GM12878 (cell line): Measurements from ENCODE around the gene FBXO21. TPM values are rescaled to one million over a fixed set of nuclear protein-coding genes. Genes with fewer than 3 reads are reported as not detected.

Experiments used
- ATAC-seq: fragments of 200-7000 bp; cut with Tn5 transposase; 3 replicates; pipeline ENCODE4 v1.9.1; 2020; ENCODE audit warnings: mild to moderate bottlenecking, moderate library complexity
- BruUV-seq: library from RNA; stranded (reverse); fragments of 400-500 nt; replicated peaks from 2 replicates; lab custom pipeline; 2021; lab: Mats Ljungman, UMichigan
- CTCF ChIA-PET: fragments of 300-600 bp; sonication (Branson Sonifier 250); formaldehyde crosslinking; extraction: SDS; loops from one replicate; lab custom pipeline; 2021; ENCODE audit warnings: inconsistent platforms; lab: Yijun Ruan, JAX
- POLR2A ChIA-PET: fragments of 350-600 bp; formaldehyde crosslinking; extraction: SDS; loops from one replicate; lab custom pipeline; 2021; ENCODE audit warnings: inconsistent platforms; lab: Charles Lee
- RAD21 ChIA-PET: fragments of 300-600 bp; sonication (Branson Sonifier 250); formaldehyde crosslinking; loops from one replicate; lab custom pipeline; 2023; ENCODE audit warnings: antibody characterized with exemption; ENCODE audit not compliant: unreplicated experiment; lab: Charles Lee
- SMC1A ChIA-PET: fragments of 300-600 bp; sonication (Branson Sonifier 250); formaldehyde crosslinking; loops from one replicate; lab custom pipeline; 2023; ENCODE audit not compliant: unreplicated experiment, uncharacterized antibody; lab: Charles Lee
- DNase-seq: peaks from one replicate; pipeline ENCODE4 v3.0.0-alpha.2; 2011; ENCODE audit warnings: low read depth, low spot score
- FAIRE-seq: peaks from 3 replicates; lab custom pipeline; 2011; peaks lifted over from hg19 to GRCh38; lab: Jason Lieb, UNC
- H2AFZ ChIP-seq: 2 replicates; pipeline ENCODE4 v1.6.0; 2011; ENCODE audit warnings: low read depth, low read length, control low read depth; ENCODE audit not compliant: control insufficient read depth
- H3K27ac ChIP-seq: 2 replicates; pipeline ENCODE4 v1.5.1; 2011; ENCODE audit warnings: control low read depth; ENCODE audit not compliant: control insufficient read depth, insufficient read depth
- H3K27me3 ChIP-seq, 2 experiments: replicated peaks in 1 of 2; 2 replicates each; pipeline versions ENCODE4 v1.6.0 to v1.6.1; 2011; ENCODE audit warnings: low read length in 1 of 2; ENCODE audit not compliant: control insufficient read depth in 2 of 2, insufficient read depth in 2 of 2
- H3K36me3 ChIP-seq, 2 experiments: 2 replicates each; pipeline ENCODE4 v1.5.1; 2011; ENCODE audit warnings: low read length in 1 of 2; ENCODE audit not compliant: control insufficient read depth in 2 of 2, insufficient read depth in 2 of 2
- H3K4me1 ChIP-seq: 2 replicates; pipeline ENCODE4 v1.6.1; 2011; ENCODE audit warnings: mild to moderate bottlenecking, low read length, moderate library complexity, mixed read lengths; ENCODE audit not compliant: control insufficient read depth, insufficient read depth
- H3K4me2 ChIP-seq: 2 replicates; pipeline ENCODE4 v1.6.0; 2011; ENCODE audit warnings: control low read depth; ENCODE audit not compliant: control insufficient read depth, insufficient read depth
- H3K4me3 ChIP-seq: fragments of 200-600 bp; sonication (generic); 2 replicates; pipeline ENCODE4 v1.5.1; 2016
- H3K79me2 ChIP-seq: 2 replicates; pipeline ENCODE4 v1.6.0; 2011; ENCODE audit warnings: low read length; ENCODE audit not compliant: control insufficient read depth, insufficient read depth
- H3K9ac ChIP-seq: 2 replicates; pipeline ENCODE4 v1.8.0; 2011; ENCODE audit warnings: low read length, control low read depth, mixed read lengths; ENCODE audit not compliant: control insufficient read depth, insufficient read depth
- H3K9me3 ChIP-seq: replicated peaks from 3 replicates; pipeline ENCODE4 v1.5.1; 2011; ENCODE audit warnings: mild to moderate bottlenecking, low read length; ENCODE audit not compliant: control insufficient read depth, insufficient read depth
- H4K20me1 ChIP-seq: 2 replicates; pipeline ENCODE4 v1.6.0; 2011; ENCODE audit not compliant: control insufficient read depth, insufficient read depth
- BHLHE40 ChIP-seq, 2 experiments: fragments of 450-650 bp in 1 of 2; IDR thresholded peaks; 2 replicates each; pipeline ENCODE4 v1.6.1; 2011 to 2017; ENCODE audit warnings: low read depth in 2 of 2, borderline replicate concordance in 1 of 2, improper control_type of control experiment in 1 of 2, low read length in 1 of 2, mild to moderate bottlenecking in 1 of 2
- CREM ChIP-seq: IDR thresholded peaks from 2 replicates; pipeline ENCODE4 v1.6.1; 2014; ENCODE audit warnings: antibody characterized with exemption, low read depth
- DPF2 ChIP-seq: fragments of 450-650 bp; IDR thresholded peaks from 2 replicates; pipeline ENCODE4 v1.6.1; 2017; ENCODE audit warnings: mild to moderate bottlenecking
- NFYB ChIP-seq: IDR thresholded peaks from 2 replicates; pipeline ENCODE4 v1.6.1; 2011; ENCODE audit warnings: low read depth, mild to moderate bottlenecking, low read length, improper control_type of control experiment, moderate library complexity; ENCODE audit not compliant: insufficient read depth
- NR2F1 ChIP-seq: fragments of 450-650 bp; conservative IDR thresholded peaks from 2 replicates; pipeline ENCODE4 v1.6.1; 2017; ENCODE audit warnings: mild to moderate bottlenecking
- POLR2AphosphoS2 ChIP-seq: IDR thresholded peaks from 2 replicates; pipeline ENCODE4 v1.6.1; 2011; ENCODE audit warnings: low read depth, mild to moderate bottlenecking, low read length, improper control_type of control experiment, moderate library complexity
- RB1 ChIP-seq: fragments of 450-650 bp; formaldehyde crosslinking; IDR thresholded peaks from 2 replicates; pipeline ENCODE4 v1.6.1; 2017; ENCODE audit warnings: mild to moderate bottlenecking, borderline replicate concordance
- RUNX3 ChIP-seq: IDR thresholded peaks from 2 replicates; pipeline ENCODE4 v1.6.1; 2012; ENCODE audit warnings: low read length, inconsistent platforms
- SMC3 ChIP-seq: IDR thresholded peaks from 2 replicates; pipeline ENCODE4 v1.6.1; 2011; ENCODE audit warnings: low read length, improper control_type of control experiment, borderline replicate concordance
- TCF3 ChIP-seq: IDR thresholded peaks from 2 replicates; pipeline ENCODE4 v1.6.1; 2012; ENCODE audit warnings: low read depth, mild to moderate bottlenecking, low read length, borderline replicate concordance; ENCODE audit not compliant: insufficient read depth
- YY1 ChIP-seq: IDR thresholded peaks from 2 replicates; pipeline ENCODE4 v1.6.1; 2011; ENCODE audit warnings: low read depth, mild to moderate bottlenecking, low read length
- ZNF217 ChIP-seq: fragments of 450-650 bp; IDR thresholded peaks from 2 replicates; pipeline ENCODE4 v1.6.1; 2017; ENCODE audit warnings: antibody characterized with exemption, mild to moderate bottlenecking
- WGBS: methylation state at CpG from one replicate; pipeline ENCODE4 v1.1.6; 2016; ENCODE audit warnings: low lambda C conversion rate; ENCODE audit not compliant: insufficient replicate concordance, insufficient coverage; ENCODE audit errors: missing lambda C conversion rate; 5-methylcytosine and 5-hydroxymethylcytosine counted together
- in situ Hi-C: fragments of 300-500 bp; cut with MboI; formaldehyde crosslinking; loops from 9 replicates; pipeline ENCODE4 v1.14.3; 2018; ENCODE audit warnings: mixed read lengths
- intact Hi-C: fragments of 100-400 bp; cut with micrococcal nuclease; formaldehyde crosslinking; loops from one replicate; pipeline ENCODE4 v1.14.2; 2022; ENCODE audit not compliant: unreplicated experiment
- polyA plus RNA-seq, 11 experiments: library from polyadenylated mRNA; depleted of rRNA in 4 of 11; unstranded in 6 of 11; stranded (reverse) in 5 of 11; fragments of >200 nt; fragmentation: Nextera tagmentation in 4 of 11; fragmentation: Illumina TruSeq in 1 of 11; extraction: Ambion mirVana in 4 of 11; extraction: Trizol in 1 of 11; gene quantifications; 1 replicate in 1 of 11; 2 replicates in 10 of 11; pipeline versions ENCODE4 v1.2.1 to v1.2.3, GENCODE V29; 2011 to 2016; ENCODE audit warnings: inconsistent platforms in 2 of 11, missing spikeins in 2 of 11, low read depth in 1 of 11
- total RNA-seq, 4 experiments: library from RNA; depleted of rRNA in 3 of 4; stranded (reverse); fragments of >200 nt in 3 of 4; fragmentation: Illumina TruSeq in 1 of 4; extraction: Trizol in 1 of 4; gene quantifications; 2 replicates each; pipeline versions ENCODE4 v1.2.1 to v1.2.3, GENCODE V29; 2013 to 2021
- TF ChIP-seq, protein P1 (sequence below): IDR thresholded peaks from 2 replicates; pipeline ENCODE4 v1.6.1; 2011; ENCODE audit warnings: borderline replicate concordance, low read depth, mild to moderate bottlenecking, moderate library complexity, low read length; ENCODE audit not compliant: insufficient read depth, poor library complexity, severe bottlenecking
- TF ChIP-seq, protein P2 (sequence below): IDR thresholded peaks from 2 replicates; pipeline ENCODE4 v1.6.1; 2011; ENCODE audit warnings: mild to moderate bottlenecking, low read depth, low read length, moderate library complexity; ENCODE audit not compliant: insufficient replicate concordance
- TF ChIP-seq, protein P3 (sequence below): fragments of 450-650 bp; formaldehyde crosslinking; IDR thresholded peaks from 2 replicates; pipeline ENCODE4 v1.5.0; 2022; ENCODE audit warnings: mild to moderate bottlenecking, missing genetic modification characterization
- TF ChIP-seq, protein P4 (sequence below): fragments of 450-650 bp; IDR thresholded peaks from 2 replicates; pipeline ENCODE4 v1.6.1; 2016; ENCODE audit warnings: mild to moderate bottlenecking

FBXO21 gene
- total and polyA plus RNA-seq, 10 of the 15 experiments (the other 5 are each of a cell fraction or from before 2014, with no cell fraction given), result 5.5 to 32.6 (median 18.9) TPM

DNA sequence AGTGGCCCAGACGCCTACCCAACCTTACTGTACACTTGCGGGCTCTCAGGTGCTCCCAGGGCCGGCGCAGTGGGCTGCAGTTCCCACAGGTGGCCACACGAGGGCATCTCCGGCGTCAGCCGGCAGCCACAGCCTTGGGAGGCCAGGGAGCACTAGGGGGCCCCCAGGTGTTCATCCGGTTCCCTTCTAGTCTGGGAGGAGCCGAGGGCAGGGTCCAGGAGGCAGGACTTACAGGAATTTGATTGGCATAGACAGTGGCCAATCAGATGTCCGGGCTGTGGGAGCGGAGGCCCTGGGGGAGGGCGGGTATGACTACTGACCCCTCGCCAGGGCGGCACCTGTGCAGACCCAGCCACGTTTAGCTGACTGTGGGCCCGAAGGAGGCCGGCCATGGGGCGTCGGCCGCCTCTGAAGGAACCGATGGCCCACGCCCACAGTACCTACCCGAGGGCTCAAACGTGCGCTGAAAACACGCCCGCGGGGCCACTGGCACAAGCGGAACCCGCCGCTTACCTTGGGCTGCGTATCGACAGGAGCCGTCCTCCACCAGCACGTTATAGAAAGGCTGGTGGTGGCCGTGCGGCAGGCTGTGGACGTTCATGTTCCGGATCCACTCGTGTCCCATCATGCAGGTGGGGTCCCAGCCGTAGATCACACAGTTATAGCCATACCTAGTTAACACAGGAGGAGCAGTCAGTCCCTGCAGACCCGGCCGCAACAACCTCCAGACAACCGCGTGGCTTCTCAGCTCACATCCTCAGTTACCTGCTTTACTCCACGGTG is 34.8 kb downstream of the FBXO21 start:
- WGBS, result 80% methylated on average over 40 of the region's 47 CpGs
- no TSS peak for BruUV-seq
- ChIA-PET RAD21 (no interaction called here), CTCF (no interaction called here), SMC1A (no interaction called here), POLR2A (no interaction called here)
- Histone ChIP-seq H3K4me2 (no peak overlapping the region), H3K36me3 (peaks cover 11 to 39% of the 10 kb centered on the region in 2 experiments), H3K27ac (no peak overlapping the region), H4K20me1 (no peaks in the 10 kb centered on the region), H3K9ac (no peak overlapping the region), H3K27me3 (no peaks in the 10 kb centered on the region), H3K79me2 (no peaks in the 10 kb centered on the region), H3K9me3 (no peaks in the 10 kb centered on the region), H2AFZ (no peak overlapping the region), H3K4me3 (no peak overlapping the region), H3K4me1 (no peaks in the 10 kb centered on the region)
- FAIRE-seq (peak; percentile 75), ATAC-seq (peak; percentile 99), DNase-seq (no peak)
- intact Hi-C loops (no loop called here), in situ Hi-C loops (no loop called here)
- TF ChIP-seq RUNX3 (peak; percentile 39; the same call in 1 of the 2 replicates), CREM (0 out of 2 replicates have a peak, but pooled peaks have one; percentile 33), ZNF217 (no peak), TCF3 (0 out of 2 replicates have a peak, but pooled peaks have one; percentile 35), DPF2 (peak; percentile 64; the same call in 1 of the 2 replicates), YY1 (peak; percentile 63; the same call in 1 of the 2 replicates), NR2F1 (0 out of 2 replicates have a peak, but pooled peaks have one; percentile 19), NFYB (peak; percentile 89), BHLHE40 (IDR thresholded peaks at IDR 0.05; ENCODE audit: borderline replicate concordance in 1 of 2, low read depth in 2 of 2, low read length in 1 of 2) (peak in 1 of 2 experiments; percentile 48; a peak in 1 of 4 replicates), RB1 (0 out of 2 replicates have a peak, but pooled peaks have one; percentile 52), SMC3 (peak; percentile 35; the same call in 1 of the 2 replicates), POLR2AphosphoS2 (no peak)
- TF ChIP-seq, protein P1, sequence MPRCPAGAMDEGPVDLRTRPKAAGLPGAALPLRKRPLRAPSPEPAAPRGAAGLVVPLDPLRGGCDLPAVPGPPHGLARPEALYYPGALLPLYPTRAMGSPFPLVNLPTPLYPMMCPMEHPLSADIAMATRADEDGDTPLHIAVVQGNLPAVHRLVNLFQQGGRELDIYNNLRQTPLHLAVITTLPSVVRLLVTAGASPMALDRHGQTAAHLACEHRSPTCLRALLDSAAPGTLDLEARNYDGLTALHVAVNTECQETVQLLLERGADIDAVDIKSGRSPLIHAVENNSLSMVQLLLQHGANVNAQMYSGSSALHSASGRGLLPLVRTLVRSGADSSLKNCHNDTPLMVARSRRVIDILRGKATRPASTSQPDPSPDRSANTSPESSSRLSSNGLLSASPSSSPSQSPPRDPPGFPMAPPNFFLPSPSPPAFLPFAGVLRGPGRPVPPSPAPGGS, result no peak
- TF ChIP-seq, protein P2, sequence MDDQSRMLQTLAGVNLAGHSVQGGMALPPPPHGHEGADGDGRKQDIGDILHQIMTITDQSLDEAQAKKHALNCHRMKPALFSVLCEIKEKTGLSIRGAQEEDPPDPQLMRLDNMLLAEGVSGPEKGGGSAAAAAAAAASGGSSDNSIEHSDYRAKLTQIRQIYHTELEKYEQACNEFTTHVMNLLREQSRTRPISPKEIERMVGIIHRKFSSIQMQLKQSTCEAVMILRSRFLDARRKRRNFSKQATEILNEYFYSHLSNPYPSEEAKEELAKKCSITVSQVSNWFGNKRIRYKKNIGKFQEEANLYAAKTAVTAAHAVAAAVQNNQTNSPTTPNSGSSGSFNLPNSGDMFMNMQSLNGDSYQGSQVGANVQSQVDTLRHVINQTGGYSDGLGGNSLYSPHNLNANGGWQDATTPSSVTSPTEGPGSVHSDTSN, result peak; percentile 92
- TF ChIP-seq, protein P3, sequence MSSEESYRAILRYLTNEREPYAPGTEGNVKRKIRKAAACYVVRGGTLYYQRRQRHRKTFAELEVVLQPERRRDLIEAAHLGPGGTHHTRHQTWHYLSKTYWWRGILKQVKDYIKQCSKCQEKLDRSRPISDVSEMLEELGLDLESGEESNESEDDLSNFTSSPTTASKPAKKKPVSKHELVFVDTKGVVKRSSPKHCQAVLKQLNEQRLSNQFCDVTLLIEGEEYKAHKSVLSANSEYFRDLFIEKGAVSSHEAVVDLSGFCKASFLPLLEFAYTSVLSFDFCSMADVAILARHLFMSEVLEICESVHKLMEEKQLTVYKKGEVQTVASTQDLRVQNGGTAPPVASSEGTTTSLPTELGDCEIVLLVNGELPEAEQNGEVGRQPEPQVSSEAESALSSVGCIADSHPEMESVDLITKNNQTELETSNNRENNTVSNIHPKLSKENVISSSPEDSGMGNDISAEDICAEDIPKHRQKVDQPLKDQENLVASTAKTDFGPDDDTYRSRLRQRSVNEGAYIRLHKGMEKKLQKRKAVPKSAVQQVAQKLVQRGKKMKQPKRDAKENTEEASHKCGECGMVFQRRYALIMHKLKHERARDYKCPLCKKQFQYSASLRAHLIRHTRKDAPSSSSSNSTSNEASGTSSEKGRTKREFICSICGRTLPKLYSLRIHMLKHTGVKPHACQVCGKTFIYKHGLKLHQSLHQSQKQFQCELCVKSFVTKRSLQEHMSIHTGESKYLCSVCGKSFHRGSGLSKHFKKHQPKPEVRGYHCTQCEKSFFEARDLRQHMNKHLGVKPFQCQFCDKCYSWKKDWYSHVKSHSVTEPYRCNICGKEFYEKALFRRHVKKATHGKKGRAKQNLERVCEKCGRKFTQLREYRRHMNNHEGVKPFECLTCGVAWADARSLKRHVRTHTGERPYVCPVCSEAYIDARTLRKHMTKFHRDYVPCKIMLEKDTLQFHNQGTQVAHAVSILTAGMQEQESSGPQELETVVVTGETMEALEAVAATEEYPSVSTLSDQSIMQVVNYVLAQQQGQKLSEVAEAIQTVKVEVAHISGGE (CRISPR knock-in tag), result no peak
- TF ChIP-seq, protein P4, sequence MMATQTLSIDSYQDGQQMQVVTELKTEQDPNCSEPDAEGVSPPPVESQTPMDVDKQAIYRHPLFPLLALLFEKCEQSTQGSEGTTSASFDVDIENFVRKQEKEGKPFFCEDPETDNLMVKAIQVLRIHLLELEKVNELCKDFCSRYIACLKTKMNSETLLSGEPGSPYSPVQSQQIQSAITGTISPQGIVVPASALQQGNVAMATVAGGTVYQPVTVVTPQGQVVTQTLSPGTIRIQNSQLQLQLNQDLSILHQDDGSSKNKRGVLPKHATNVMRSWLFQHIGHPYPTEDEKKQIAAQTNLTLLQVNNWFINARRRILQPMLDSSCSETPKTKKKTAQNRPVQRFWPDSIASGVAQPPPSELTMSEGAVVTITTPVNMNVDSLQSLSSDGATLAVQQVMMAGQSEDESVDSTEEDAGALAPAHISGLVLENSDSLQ, result peak; percentile 96
